Globus pallidus (tissue), 1 donor: Measurements from ENCODE around the gene ARL8B.
"Not testable (repeated sequence)": the region's sequence is repeated elsewhere in the genome, so short reads cannot be mapped to it uniquely, and the experiment has no call there.

Experiments used
- DNase-seq: peaks from one replicate; pipeline ENCODE4 v3.0.0-alpha.2; 2015; ENCODE audit warnings: low spot score

ARL8B gene

DNA sequence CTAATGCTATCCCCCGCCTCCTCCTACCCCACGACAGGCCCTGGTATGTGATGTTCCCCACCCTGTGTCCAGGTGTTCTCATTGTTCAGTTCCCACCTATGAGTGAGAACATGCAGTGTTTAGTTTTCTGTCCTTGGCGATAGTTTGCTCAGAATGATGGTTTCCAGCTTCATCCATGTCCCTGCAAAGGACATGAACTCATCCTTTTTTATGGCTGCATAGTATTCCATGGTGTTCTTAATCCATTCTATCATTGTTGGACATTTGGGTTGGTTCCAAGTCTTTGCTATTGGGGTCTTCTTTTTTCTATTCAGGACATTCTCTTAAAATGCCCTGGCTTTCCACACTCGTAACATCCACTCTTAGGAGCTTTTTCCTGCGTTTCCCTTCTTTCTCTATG is 25.1 kb downstream of the ARL8B start:
- not testable (repeated sequence) for DNase-seq

DNA sequence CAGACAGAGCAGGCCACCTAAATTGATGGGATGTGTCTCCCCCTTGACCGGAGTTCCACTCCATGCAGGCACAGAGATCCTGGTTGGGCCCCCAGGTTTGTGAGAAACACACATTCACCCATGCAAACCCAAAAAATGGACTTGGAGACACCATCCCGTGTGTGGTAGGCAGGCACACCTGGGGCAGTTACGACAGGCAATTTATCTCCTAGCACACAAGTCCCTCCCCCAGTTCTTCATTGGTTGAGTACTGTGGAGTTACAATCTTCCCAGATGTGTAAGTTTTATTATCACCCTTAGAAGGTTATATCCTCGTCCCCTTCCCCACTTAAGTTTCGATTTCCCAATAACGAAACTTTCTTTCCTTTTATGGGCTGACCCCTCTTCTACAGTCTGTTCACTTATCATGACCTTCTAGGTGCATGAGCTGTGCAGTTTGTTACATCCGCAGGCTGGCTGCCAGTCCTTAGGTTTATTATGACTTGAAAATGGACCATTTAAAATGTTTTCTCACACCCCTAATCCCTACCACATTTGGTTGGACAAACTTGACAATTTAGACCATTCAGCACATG is 27.3 kb downstream of the ARL8B start:
- no peak for DNase-seq

- DNase-seq: no peak
Observed at GRCh38 chr3:5151586-5151985, 29.5 kb downstream of the ARL8B start.

GRCh38 chr3:5153074-5153473 is 31.0 kb downstream of the ARL8B start:
- no peak for DNase-seq

GRCh38 chr3:5155241-5155640 is 33.1 kb downstream of the ARL8B start:
- no peak for DNase-seq

DNA sequence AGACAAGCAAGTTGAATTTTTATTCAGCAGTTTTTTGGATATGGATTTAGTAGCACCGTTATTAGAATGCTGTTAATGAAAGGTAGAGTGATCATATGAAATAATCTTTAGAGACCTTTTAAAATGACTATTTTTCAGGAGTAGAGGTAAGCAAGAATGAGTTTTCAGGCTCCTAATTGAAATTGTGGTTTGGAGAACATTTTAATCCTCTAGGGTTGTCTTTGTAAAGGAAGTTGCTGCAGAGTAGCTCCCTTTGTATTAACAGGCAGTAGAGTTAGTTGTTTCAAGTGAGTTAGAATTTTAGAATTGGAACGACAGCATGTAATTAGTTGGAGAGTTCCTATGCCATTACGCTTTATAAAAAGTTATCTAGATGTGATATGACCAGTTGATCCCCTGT is 38.2 kb downstream of the ARL8B start:
- DNase-seq: no peak

DNA sequence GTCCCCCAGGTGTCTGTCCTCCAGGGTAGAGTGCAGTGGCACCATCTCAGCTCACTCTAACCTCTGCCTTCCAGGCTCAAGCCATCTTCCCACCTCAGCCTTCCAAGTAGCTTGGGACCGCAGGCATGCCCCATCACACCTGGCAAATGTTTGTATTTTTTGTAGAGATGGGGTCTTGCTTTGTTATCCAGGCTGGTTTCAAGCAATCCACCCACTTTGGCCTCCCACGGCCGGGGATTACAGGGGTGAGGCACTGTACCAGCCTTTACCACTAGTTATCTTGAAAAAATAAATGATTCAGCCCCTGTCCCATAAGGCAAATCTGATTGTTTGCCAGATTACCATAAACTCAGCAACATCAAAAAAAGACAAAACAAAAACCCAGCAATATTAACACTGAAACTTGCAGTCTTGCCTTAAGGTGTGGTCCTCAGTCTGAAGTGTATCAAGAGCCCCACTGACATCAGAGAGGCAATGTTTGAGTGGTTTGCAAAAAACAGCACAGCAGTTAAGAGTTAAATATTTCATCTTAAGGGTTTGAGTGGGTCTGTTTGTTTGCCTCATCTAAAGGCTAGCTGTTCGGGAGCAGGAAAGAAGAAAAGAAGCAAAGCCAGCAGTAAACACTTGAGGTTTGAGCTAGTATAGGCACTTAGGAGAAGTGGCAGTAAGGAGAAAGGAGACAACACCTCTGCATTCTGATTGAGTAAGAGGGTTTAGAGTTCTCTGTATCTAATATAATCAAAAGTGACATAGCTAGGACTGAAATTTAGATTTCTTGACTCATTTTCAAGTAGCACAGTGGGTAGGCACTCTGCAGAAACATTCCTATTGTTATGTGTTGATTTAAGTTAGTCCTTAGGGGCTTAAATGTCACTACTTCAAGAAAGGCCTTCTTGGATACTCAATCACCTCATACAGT is 39.1 kb downstream of the ARL8B start:
- DNase-seq: no peak

DNA sequence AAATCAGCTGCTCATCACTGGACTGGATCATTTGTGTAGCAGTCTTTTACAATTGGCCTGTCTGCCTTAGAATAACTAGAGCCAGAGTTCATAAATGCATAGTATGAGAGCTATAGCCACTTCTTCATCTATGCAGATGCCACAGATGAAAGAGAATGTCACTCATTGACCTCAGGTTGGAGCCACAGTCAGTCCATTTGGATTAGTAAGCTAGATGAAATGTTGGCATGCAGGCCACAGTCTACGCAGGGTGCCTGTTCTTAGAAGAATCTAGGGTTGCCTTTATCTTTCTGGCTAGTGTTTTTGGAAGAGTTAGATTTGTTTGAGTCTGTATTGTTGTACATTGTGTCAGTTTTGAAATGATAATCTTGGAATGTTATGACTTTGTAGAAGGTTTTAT is 40.0 kb downstream of the ARL8B start:
- DNase-seq: no peak

GRCh38 chr3:5165698-5166097 is 43.6 kb downstream of the ARL8B start:
- DNase-seq: no peak

GRCh38 chr3:5166846-5167245 is 44.8 kb downstream of the ARL8B start:
- DNase-seq: no peak

DNA sequence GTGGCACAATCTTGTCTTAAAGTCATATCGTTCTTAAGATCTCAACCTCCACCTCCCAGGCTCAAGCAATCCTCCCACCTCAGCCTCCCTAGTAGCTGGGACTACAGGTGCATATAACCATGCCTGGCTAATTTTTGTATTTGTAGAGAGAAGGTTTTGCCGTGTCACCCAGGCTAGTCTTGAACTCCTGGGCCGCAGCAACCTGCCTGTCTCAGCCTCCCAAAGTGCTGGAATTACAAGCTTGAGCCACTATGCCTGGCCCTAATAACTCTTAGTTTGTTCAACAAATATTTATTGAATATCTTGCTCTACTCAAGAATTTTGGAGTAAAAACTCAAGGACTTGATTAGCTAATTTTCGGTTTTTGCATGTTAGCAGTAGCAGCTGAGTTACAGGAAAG is 46.0 kb downstream of the ARL8B start:
- no peak for DNase-seq

DNA sequence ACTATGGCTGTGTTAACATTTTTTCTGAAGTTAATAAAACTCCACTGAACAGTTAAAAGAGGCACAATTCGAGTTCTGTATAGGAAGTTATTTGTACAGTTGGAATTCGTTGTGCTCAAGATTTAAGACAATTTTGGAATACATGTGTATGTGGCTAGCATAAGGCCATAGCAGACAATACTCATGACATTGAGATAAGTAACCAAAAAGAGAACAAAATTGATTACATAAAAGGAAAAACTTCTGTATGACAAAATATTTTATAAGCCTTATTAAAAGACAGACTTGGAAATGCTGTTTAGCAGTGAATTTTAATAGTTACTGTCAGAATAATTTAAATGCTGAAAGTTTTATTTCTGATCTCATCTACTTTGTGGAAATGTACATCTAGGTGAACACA is 47.7 kb downstream of the ARL8B start:
- DNase-seq: no peak

DNA sequence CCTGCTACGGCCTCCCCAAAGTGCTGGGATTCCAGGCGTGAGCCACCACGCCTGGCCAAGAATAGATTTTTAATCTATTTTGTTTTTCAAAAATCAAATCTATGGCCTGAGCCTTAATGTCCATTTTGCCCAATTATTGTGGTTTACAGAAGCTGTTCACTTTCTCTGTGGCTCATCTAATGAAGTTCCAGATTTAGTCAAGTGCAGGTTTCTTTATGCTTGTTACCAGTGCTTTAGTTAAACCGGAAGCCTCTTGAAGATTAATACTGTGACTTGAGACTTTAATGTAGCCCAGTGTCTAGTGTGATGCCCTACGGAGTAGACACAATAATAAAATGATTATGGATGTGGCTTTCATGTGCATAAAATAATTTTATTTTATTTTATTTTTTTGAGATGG is 48.9 kb downstream of the ARL8B start:
- no peak for DNase-seq

- no peak for DNase-seq
Observed at GRCh38 chr3:5172018-5172417, 49.9 kb downstream of the ARL8B start.

- DNase-seq: not testable (repeated sequence)
Observed at GRCh38 chr3:5179036-5179435, 56.9 kb downstream of the ARL8B start.

DNA sequence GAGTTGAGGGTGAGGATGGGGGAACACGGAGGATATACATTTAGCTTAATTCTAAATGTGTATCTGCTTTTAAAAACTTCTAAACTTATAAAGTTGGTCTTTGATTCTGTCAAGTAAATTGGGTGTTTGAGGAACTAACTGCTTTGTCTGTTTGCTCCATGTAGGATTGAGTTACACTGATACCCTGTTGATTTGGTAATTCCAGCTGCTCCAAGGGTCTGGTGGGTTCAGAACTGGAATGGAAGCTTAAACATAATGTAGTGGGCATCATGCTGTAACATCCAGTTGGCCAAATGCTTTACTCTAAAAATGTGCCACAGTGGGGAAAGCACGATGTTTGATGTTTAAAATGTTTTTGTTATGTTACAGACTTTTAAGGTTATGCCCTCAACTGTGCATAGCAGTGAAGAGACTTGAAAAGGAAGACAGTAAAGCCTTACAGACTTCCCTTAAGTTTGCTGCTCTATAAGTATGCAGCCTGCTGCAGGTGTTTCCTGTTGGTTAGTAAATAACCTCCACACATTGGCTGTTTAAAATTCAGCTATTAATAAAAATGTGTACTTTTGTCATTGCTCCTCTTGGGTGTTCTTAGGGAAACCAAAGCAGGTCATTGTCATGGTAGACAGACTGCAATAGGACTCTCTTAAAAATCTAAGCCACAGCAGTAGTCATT is 59.5 kb downstream of the ARL8B start:
- no peak for DNase-seq

- DNase-seq: not testable (repeated sequence)
Observed at GRCh38 chr3:5183714-5184113, 61.6 kb downstream of the ARL8B start.

GRCh38 chr3:5184499-5184898 is 62.4 kb downstream of the ARL8B start:
- DNase-seq: no peak

DNA sequence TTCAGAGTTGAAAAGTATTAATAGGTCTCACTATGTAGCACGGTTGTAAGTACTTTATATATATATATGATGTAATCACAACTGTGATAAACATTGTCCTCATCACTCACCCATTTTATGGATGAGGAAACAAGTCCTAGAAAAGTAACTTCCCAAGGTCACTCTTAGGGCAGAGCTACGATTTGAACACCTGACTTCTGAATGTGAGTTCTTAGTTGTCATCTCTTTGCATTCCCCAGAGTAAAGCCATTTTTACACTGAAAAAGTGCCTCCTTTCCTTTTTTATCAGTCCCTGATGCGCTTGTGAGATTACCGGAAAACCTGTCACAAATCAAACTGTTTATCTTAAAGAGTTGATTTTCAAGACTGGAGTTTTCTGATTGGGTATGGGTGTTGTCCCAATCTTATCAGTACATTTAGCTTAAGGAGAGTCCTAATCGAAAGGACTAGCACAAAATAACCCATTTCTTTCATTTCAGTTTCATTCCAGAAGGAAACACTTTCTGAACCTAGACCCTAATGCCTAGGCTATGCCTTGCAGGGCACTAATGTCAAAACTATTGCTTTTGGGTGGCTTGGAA is 63.1 kb downstream of the ARL8B start:
- DNase-seq: no peak

DNA sequence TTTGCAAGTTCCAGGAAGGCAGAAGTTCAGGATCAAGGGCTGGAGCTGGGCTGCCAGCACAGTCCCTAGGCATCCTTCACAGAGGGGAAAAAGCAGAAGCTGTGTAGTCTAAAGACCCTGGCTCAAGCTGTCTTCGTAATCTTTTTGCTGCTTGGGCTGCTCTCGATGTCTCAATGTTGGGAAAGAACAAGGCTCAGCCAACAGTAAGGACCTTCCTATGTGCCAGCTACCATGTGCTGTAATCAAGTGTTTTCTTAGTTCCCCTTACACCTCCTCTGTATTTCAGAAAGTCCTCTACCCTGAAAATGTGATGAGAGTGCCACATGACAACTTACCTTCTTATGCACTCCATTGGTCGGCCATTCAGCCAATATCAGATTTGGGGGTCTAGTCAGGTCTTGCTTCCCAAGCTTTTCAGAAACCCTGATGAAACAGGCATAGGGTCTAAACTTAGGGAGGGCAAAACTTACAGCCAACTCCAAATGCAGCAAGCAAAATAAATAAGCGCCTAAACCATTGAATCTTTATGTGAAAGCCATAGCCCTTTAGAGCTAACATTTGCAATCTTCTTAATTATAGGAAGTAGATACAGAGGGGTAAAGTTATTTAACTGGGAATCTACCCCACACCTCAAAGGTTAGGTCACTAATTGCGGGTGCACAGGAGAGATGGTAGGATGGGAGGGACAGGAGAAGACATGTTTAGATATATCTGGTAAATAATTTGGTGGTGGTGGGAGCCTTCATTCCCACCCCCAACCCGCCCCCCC is 64.2 kb downstream of the ARL8B start:
- no peak for DNase-seq

- no peak for DNase-seq
Observed at GRCh38 chr3:5186858-5187155, 64.7 kb downstream of the ARL8B start.
